ENCODE data around the gene HDAC7.

HDAC7 gene

DNA sequence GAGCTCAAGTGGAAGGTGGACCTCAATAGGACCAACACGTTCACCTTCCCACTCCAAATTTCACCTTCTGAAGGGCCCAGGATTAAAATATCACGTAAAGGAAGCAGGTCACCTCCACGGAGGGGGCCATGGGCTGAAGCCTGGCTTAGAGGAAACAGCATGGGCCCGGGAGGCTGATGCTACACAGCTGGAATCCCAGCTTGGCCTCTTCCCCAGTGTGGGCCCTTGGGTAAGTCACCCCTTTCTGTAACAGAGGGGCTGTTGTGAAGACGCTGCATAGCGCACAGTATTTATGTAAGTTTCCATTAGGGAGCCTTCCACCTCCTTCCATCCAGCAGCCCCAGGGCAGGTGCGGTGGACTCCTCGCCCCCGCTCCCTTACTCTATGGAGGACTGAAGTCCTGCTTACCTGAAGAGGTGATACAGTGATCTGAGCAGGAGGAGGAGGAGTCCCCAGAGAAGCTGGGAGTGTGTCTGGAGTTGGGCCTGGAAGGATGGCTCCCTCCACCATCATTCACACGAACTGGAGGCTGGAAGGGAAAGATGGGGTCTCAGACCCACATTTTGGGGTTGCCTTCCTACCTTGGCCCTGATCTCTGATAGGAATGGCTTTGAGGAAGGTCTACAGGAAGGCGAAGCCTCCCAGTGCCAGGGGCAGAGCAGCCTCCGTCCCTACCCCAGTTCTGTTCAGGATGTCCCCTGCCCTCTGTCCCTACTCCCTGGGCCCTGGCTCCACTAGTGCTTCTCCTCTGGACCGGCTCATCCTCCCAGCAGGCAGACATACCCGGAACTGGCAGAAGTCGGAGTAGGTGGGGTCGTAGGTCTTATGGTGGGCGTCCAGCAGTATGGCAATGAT is 37.2 kb upstream of the HDAC7 start:
- H3K4me2 ChIP-seq (ENCODE audit: low read length) = no peak overlapping the region
- no peak overlapping the region for H3K4me3 ChIP-seq (ENCODE audit: low read length)
- H3K36me3 ChIP-seq (ENCODE audit: control insufficient read depth, low read length) = no peaks in the 10 kb centered on the region
- no peaks in the 10 kb centered on the region for H3K4me1 ChIP-seq (ENCODE audit: control insufficient read depth, low read length)
- no peaks in the 10 kb centered on the region for H3K9me3 ChIP-seq (ENCODE audit: control insufficient read depth, insufficient read depth, low read length)
- no peaks in the 10 kb centered on the region for H3F3A ChIP-seq (ENCODE audit: control insufficient read depth, insufficient read depth)
- TF ChIP-seq EZH2phosphoT487 (IDR thresholded peaks at IDR 0.05; ENCODE audit: borderline replicate concordance, low read length) (no peak), CTCF (IDR thresholded peaks at IDR 0.05; ENCODE audit: low read depth, low read length, poor library complexity, severe bottlenecking) (no peak)
- no peaks in the 10 kb centered on the region for H3K9me2 ChIP-seq (replicated peaks; ENCODE audit: control insufficient read depth, low read length)
- H3K27me3 ChIP-seq (ENCODE audit: control insufficient read depth, low read length) = no peaks in the 10 kb centered on the region
- H3K79me2 ChIP-seq (ENCODE audit: control insufficient read depth, low read length) = no peaks in the 10 kb centered on the region
- no peaks in the 10 kb centered on the region for H4K20me1 ChIP-seq (ENCODE audit: control insufficient read depth, insufficient read depth, low read depth, low read length)
- H3K27ac ChIP-seq (ENCODE audit: low read depth, low read length) = no peak overlapping the region

DNA sequence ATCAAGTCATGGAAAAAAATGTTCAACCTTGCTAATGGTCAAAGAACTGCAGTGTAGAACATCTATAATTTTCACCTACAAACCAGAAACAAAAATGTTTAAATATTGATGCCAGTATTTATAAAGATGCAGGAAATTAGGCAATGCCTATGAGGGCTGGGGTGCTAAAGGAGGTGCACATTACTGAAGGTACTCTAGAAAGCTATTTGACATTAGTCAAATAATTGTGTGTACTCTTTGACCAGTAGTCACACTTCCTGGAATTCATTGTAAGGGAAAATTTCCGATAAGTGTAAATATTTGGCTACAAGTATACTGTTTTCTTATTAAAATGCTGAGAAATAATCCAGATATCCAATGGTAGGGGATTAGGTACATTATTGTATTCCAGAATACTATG is 36.4 kb upstream of the HDAC7 start:
- H4K20me1 ChIP-seq (ENCODE audit: control insufficient read depth, insufficient read depth, low read depth, low read length) = no peaks in the 10 kb centered on the region
- H3K9me3 ChIP-seq (ENCODE audit: control insufficient read depth, insufficient read depth, low read length) = no peaks in the 10 kb centered on the region
- TF ChIP-seq CTCF (IDR thresholded peaks at IDR 0.05; ENCODE audit: low read depth, low read length, poor library complexity, severe bottlenecking) = no peak
- no peak for TF ChIP-seq EZH2phosphoT487 (IDR thresholded peaks at IDR 0.05; ENCODE audit: borderline replicate concordance, low read length)
- no peak overlapping the region for H3K4me2 ChIP-seq (ENCODE audit: low read length)
- no peaks in the 10 kb centered on the region for H3K79me2 ChIP-seq (ENCODE audit: control insufficient read depth, low read length)
- no peaks in the 10 kb centered on the region for H3K9me2 ChIP-seq (replicated peaks; ENCODE audit: control insufficient read depth, low read length)
- H3K4me1 ChIP-seq (ENCODE audit: control insufficient read depth, low read length) = no peaks in the 10 kb centered on the region
- no peak overlapping the region for H3K27ac ChIP-seq (ENCODE audit: low read depth, low read length)
- H3K36me3 ChIP-seq (ENCODE audit: control insufficient read depth, low read length) = no peaks in the 10 kb centered on the region
- H3F3A ChIP-seq (ENCODE audit: control insufficient read depth, insufficient read depth) = no peaks in the 10 kb centered on the region
- H3K27me3 ChIP-seq (ENCODE audit: control insufficient read depth, low read length) = no peaks in the 10 kb centered on the region
- H3K4me3 ChIP-seq (ENCODE audit: low read length) = no peak overlapping the region

- H3K27me3 ChIP-seq (ENCODE audit: control insufficient read depth, low read length) = no peaks in the 10 kb centered on the region
- TF ChIP-seq EZH2phosphoT487 (IDR thresholded peaks at IDR 0.05; ENCODE audit: borderline replicate concordance, low read length) = no peak
These were observed 35.8 kb upstream of the HDAC7 start for GRCh38 chr12:47855502-47855901.

DNA sequence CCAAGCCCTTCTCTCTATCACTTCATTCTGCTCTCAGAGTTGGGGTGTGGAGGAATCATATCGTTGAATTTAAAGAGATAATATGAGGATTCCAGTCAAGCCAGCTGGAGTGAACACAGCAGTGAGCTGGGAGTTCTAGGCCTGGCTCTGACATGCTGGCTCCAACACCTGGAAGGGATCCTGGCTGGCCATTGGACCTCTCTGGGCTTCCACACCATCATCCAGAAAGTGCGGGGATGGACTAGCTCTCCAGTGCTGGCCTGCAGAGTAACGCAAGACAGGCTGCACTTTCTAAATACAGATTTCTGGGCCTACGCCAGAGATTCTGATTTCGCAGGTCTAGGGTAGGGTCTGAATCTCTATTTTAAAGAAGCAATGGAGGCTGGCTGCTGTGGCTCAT is 34.8 kb upstream of the HDAC7 start:
- H3K27ac ChIP-seq (ENCODE audit: low read depth, low read length) = no peak overlapping the region
- no peaks in the 10 kb centered on the region for H3K36me3 ChIP-seq (ENCODE audit: control insufficient read depth, low read length)
- H3K9me3 ChIP-seq (ENCODE audit: control insufficient read depth, insufficient read depth, low read length) = no peaks in the 10 kb centered on the region

More at GRCh38 chr12:47855502-47855901, 35.8 kb upstream of the HDAC7 start:
- Histone ChIP-seq H3K9me3 (ENCODE audit: control insufficient read depth, insufficient read depth, low read length) (no peaks in the 10 kb centered on the region), H3K27ac (ENCODE audit: low read depth, low read length) (no peak overlapping the region), H3K4me1 (ENCODE audit: control insufficient read depth, low read length) (no peaks in the 10 kb centered on the region), H3F3A (ENCODE audit: control insufficient read depth, insufficient read depth) (no peaks in the 10 kb centered on the region), H3K4me3 (ENCODE audit: low read length) (no peak overlapping the region), H4K20me1 (ENCODE audit: control insufficient read depth, insufficient read depth, low read depth, low read length) (no peaks in the 10 kb centered on the region), H3K79me2 (ENCODE audit: control insufficient read depth, low read length) (no peaks in the 10 kb centered on the region), H3K36me3 (ENCODE audit: control insufficient read depth, low read length) (no peaks in the 10 kb centered on the region), H3K4me2 (ENCODE audit: low read length) (no peak overlapping the region), H3K9me2 (replicated peaks; ENCODE audit: control insufficient read depth, low read length) (no peaks in the 10 kb centered on the region)

More for the DNA sequence above, 34.8 kb upstream of the HDAC7 start:
- H3K27me3 ChIP-seq (ENCODE audit: control insufficient read depth, low read length) = no peaks in the 10 kb centered on the region
- H3K9me2 ChIP-seq (replicated peaks; ENCODE audit: control insufficient read depth, low read length) = no peaks in the 10 kb centered on the region
- H3K79me2 ChIP-seq (ENCODE audit: control insufficient read depth, low read length) = no peaks in the 10 kb centered on the region
- no peaks in the 10 kb centered on the region for H4K20me1 ChIP-seq (ENCODE audit: control insufficient read depth, insufficient read depth, low read depth, low read length)
- H3K4me3 ChIP-seq (ENCODE audit: low read length) = no peak overlapping the region
- no peak for TF ChIP-seq EZH2phosphoT487 (IDR thresholded peaks at IDR 0.05; ENCODE audit: borderline replicate concordance, low read length)
- TF ChIP-seq CTCF (IDR thresholded peaks at IDR 0.05; ENCODE audit: low read depth, low read length, poor library complexity, severe bottlenecking) = no peak
- no peaks in the 10 kb centered on the region for H3K4me1 ChIP-seq (ENCODE audit: control insufficient read depth, low read length)
- no peaks in the 10 kb centered on the region for H3F3A ChIP-seq (ENCODE audit: control insufficient read depth, insufficient read depth)
- H3K4me2 ChIP-seq (ENCODE audit: low read length) = no peak overlapping the region
